Esophagus muscularis mucosa (tissue), 4 donors: ENCODE results near the gene TRAPPC6A.

Experiments used
- EP300 ChIP-seq: sonication (generic); formaldehyde crosslinking; IDR thresholded peaks from one replicate; pipeline ENCODE4 v1.6.1; 2017; ENCODE audit warnings: antibody characterized with exemption
- POLR2A ChIP-seq: fragments of 450-650 bp; IDR thresholded peaks from one replicate; pipeline ENCODE4 v1.6.1; 2017; ENCODE audit warnings: antibody characterized with exemption, moderate library complexity, mild to moderate bottlenecking, low read depth
- POLR2AphosphoS5 ChIP-seq, 2 donors: sonication (generic); formaldehyde crosslinking; IDR thresholded peaks; one replicate each; pipeline ENCODE4 v1.6.1; 2017; ENCODE audit warnings: antibody characterized with exemption in 2 of 2
- TF ChIP-seq, protein P1 (sequence below), 3 experiments: fragments of 200-600 bp in 2 of 3; fragments of 450-650 bp in 1 of 3; sonication (generic) in 2 of 3; IDR thresholded peaks; one replicate each; pipeline ENCODE4 v1.5.1; 2017 to 2019; ENCODE audit warnings: antibody characterized with exemption in 3 of 3, mild to moderate bottlenecking in 2 of 3, moderate library complexity in 1 of 3

DNA sequence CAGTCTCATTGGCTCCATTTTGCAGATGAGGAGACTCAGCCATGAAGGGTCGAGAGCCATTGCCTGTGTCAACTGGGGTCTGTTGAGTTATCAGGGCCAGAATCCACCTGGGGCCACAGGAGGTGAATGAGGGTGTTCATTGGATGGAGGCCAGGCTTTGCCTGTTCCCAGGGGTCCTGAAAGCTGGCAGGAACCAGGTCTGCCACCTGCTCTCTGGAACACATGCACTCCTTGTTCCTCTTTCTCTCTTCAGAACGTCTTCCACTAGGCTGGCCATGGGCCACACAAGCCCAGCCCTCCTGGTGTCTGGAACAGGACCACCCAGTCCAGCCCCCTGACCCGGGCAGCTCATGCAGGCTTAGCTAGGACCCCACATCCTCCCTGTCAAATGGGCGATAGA is 63.9 kb downstream of the TRAPPC6A start:
- TF ChIP-seq, protein P1, sequence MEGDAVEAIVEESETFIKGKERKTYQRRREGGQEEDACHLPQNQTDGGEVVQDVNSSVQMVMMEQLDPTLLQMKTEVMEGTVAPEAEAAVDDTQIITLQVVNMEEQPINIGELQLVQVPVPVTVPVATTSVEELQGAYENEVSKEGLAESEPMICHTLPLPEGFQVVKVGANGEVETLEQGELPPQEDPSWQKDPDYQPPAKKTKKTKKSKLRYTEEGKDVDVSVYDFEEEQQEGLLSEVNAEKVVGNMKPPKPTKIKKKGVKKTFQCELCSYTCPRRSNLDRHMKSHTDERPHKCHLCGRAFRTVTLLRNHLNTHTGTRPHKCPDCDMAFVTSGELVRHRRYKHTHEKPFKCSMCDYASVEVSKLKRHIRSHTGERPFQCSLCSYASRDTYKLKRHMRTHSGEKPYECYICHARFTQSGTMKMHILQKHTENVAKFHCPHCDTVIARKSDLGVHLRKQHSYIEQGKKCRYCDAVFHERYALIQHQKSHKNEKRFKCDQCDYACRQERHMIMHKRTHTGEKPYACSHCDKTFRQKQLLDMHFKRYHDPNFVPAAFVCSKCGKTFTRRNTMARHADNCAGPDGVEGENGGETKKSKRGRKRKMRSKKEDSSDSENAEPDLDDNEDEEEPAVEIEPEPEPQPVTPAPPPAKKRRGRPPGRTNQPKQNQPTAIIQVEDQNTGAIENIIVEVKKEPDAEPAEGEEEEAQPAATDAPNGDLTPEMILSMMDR (IDR thresholded peaks at IDR 0.05) = no peak
- TF ChIP-seq POLR2AphosphoS5 (IDR thresholded peaks at IDR 0.05) (no peak), POLR2A (no peak), EP300 (no peak)
